HUDEP-2 (cell line): ENCODE measurements around the gene PKDREJ.

Experiments used
- DNase-seq, 76 experiments: peaks; one replicate each; lab custom pipeline; 2025; ENCODE audit not compliant: unreplicated experiment in 76 of 76; lab: John Stamatoyannopoulos, UW

The PKDREJ gene

GRCh38 chr22:46240506-46240905 is 22.6 kb downstream of the PKDREJ start:
- peak in 1 of 76 experiments; percentile 33 for DNase-seq

GRCh38 chr22:46240073-46240472 is 23.1 kb downstream of the PKDREJ start:
- DNase-seq: peak in 1 of 76 experiments; percentile 44

DNA sequence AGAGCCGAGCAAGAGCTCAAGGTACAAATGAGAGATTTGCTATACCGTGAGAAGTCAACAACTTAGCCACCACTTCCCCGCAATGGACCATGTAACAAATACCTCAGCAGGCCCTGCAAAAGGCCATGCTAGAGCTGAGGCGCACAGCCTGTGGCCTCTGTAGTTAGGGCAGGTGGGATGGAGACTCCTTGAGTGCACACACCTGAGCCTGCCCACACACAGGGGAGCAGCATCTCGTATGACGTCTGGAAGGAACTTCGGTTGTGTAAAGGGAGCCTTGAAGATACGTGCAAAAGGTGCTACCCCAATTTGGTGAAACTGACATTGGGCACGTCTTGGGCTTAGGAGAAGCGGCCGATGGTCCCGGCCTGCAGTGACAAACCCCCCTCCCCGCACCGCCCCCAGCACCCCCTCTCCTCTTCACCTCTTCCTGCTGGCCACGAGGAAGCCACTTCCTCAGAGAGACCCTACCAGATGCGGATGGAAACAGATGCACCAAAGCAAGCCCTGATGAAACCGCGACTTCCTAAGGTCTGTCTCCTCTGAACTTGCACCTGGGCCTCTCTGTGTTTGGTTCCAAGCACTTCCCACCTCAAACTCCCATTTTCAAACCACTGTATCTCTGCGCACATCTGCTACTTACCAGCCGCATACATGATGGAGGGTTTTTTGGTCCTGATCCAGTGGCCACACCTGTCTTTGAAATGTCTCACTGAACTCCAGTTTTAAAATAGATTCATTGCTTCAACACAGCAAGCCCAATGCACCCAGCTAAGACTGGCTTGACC is 23.7 kb downstream of the PKDREJ start:
- peak in 41 of 76 experiments; percentile 8 to 63 (median 30) for DNase-seq

- no peak for DNase-seq
These were observed 24.6 kb downstream of the PKDREJ start for GRCh38 chr22:46238541-46238940.

DNA sequence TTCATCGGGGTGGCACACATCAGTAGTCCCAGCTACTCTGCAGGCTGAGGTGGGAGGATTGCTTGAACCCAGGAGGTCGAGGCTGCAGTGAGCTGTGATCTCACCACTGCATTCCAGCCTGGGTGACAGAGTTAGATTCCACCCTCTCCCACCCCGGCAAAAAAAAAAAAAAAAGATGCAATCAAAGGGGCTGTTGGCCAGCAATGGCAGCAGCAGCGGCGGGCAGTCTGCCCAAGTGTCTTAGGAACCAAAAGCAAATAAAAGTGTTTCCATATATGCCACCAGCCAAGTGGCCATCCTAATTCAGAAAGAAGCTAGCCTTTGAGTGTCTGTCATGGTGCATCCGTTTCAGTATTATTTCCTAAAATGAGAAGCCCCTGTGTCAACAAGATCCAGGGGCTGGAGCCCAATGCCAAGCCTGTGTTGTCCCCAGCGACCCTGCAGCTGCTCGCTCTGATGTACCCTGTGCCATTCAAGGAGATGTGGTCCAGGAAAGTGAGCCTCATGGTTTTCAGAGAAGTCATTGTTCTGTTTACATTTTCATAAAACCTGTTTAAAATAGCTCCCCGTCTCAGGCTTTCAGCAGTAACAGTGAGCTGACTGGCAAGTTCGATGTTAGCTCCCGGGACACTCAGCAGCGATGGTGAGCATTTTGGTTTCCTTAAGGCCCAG is 25.6 kb downstream of the PKDREJ start:
- DNase-seq: no peak

- peak in 72 of 76 experiments; percentile 25 to 85 (median 60) for DNase-seq
These were observed 28.2 kb downstream of the PKDREJ start for GRCh38 chr22:46234969-46235368.

DNA sequence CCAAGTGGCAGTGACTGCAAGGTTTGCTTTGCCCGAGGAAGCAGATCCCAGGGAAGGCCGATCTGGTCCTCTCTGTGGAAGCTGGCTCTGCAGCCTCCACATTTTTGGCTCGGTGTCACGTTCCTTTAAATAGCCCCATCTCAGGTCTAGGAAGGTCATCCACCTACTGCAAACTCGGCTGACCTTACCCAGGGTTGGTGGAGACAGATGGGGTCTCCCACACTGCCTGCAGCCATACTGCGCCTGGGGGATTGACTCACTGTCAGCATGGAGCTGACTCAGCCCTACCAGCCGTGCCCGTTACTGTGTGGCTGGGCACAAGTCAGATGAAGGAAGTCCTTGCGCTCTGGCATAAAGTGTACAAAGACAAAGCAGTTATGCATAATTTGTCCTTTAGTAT is 29.9 kb downstream of the PKDREJ start:
- peak in 52 of 76 experiments; percentile 5 to 62 (median 36) for DNase-seq

GRCh38 chr22:46230262-46230901 is 32.8 kb downstream of the PKDREJ start:
- DNase-seq: no peak

GRCh38 chr22:46229701-46230100 is 33.4 kb downstream of the PKDREJ start:
- DNase-seq: no peak

- DNase-seq: no peak
These were observed 36.6 kb downstream of the PKDREJ start for GRCh38 chr22:46226577-46226976.

DNA sequence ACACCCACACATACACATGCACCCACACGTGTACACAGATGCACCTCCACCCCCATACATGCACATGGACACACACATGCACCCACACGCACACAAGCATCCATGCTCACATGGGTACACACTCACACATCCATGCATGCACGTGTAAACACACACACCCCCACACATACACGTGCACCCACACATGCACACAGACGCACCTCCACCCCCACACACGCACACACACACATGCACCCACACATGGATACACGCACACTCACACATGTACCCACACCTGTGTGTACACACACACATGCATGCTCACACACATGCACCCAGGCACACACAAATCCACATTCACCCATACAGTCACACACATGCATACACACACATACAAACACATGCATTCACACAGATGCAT is 37.5 kb downstream of the PKDREJ start:
- no peak for DNase-seq

DNA sequence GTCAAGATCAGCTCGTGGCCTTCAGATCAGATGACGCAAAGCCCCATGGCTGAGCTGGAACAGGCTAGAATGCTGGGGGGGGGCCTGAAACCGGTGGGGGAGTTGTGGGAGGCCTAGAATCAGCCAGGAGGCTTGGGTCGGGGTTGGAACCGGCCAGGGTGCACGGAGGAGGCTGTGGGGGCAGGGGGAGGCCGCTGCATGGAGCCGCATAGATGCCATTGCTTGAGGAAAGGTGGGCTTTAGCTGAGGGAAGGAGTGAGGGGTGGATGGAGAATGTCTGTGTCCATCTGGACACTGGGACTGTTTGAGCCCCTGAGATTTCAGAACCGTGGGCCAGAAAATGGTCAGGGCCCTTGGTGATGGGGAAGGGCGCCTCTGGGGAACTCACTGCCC is 38.2 kb downstream of the PKDREJ start:
- no peak for DNase-seq

- DNase-seq: no peak
These were observed 38.9 kb downstream of the PKDREJ start for GRCh38 chr22:46224044-46224897.

- DNase-seq: no peak
These were observed 42.2 kb downstream of the PKDREJ start for GRCh38 chr22:46220921-46221320.

DNA sequence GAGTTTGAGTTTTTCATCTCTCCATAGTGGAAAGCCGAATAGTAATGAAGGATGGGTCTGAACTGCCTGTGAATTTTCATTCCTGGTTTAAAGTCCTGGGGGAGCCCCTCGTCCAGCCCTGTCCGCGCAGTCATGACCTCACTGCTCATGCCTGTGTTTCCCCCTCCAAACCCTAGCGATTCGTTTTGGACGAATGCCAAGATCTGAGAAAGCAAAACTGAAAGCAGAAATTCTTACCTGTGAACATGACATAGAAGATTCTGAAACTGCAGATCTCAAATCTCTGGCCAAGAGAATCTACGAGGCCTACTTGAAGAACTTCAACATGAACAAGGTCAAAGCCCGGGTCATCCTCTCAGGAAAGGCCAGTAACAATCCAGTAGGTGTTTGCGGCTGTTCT is 43.5 kb downstream of the PKDREJ start:
- no peak for DNase-seq

DNA sequence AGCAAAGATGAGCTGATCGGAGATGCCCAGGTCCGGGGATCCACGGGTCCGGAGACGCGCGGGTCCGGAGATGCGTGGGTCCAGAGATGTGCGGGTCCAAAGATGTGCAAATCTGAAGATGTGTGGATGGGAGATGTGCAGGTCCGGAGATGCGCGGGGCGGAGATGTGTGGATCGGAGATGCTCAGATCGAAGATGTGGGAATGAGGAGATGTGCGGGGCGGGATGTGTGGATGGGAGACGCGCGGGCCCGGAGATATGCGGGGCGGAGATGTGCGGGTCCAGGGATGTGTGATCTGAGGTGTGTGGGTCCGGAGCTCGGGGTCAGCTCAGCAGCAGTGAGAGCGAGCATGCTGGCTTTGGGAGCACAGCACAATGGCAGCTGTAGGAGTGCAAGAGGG is 48.5 kb downstream of the PKDREJ start:
- no peak for DNase-seq

- no peak for DNase-seq
These were observed 49.0 kb downstream of the PKDREJ start for GRCh38 chr22:46214149-46214548.

DNA sequence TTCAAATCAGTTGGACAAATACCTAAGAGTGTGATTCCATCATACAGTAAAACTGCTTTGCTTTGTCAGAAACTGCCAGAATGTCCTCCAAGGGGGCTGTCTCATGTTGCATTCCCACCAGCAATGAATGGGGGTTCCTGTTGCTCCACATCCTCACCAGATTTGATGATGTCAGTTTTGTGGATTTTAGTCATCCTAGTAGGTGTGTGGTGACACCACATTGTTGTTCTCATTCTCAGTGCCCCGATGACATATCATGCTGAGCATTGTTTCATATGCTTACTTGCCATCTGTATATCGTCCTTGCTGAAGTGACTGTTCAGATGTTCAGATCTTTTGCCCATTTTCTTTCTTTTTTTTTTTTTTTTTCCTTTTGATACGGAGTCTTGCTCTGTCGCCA is 50.1 kb downstream of the PKDREJ start:
- DNase-seq: no peak

- no peak for DNase-seq
These were observed 50.9 kb downstream of the PKDREJ start for GRCh38 chr22:46212195-46212594.

DNA sequence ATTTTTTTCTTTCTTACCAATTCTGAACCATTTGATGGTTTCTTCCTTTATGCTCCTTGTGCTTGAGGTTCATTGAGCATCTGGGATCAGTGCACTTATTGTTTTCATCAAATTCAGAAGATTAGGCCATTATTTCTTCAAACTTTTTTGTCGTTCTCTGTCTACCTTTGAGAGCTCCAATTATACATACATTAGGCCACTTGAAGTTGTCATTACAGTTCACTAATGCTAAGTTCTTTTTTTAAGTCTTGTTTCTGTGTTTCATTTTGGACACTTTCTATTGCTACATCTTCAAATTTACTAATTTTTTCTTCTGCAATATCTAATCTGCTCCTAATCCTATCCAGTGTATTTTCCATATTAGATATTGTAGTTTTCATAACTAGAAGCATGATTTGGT is 53.9 kb downstream of the PKDREJ start:
- DNase-seq: no peak
